HepG2 (cell line): ENCODE measurements around the gene TOMM6. TPM values are rescaled to one million over a fixed set of nuclear protein-coding genes. Genes with fewer than 3 reads are reported as not detected.

Source experiments
- ATAC-seq: fragments of 200-7000 bp; cut with Tn5 transposase; 3 replicates; pipeline ENCODE4 v1.9.1; 2020; ENCODE audit warnings: mild to moderate bottlenecking, moderate library complexity
- BruUV-seq: library from RNA; stranded (reverse); fragments of 400-500 nt; replicated peaks from 2 replicates; lab custom pipeline; 2021; lab: Mats Ljungman, UMichigan
- CTCF ChIA-PET: fragments of 300-600 bp; formaldehyde crosslinking; extraction: SDS; loops from one replicate; lab custom pipeline; 2021; ENCODE audit warnings: low total read pairs, inconsistent platforms, low intra/inter-chr PET ratio; lab: Yijun Ruan, JAX
- POLR2A ChIA-PET: fragments of 350-600 bp; sonication (Branson Sonifier 250); formaldehyde crosslinking; loops from one replicate; lab custom pipeline; 2020; ENCODE audit warnings: antibody characterized with exemption, inconsistent platforms; lab: Yijun Ruan, JAX
- DNase-seq: peaks from one replicate; pipeline ENCODE4 v3.0.0-alpha.2; 2015; ENCODE audit warnings: low spot score
- FAIRE-seq: peaks from 3 replicates; lab custom pipeline; 2011; peaks lifted over from hg19 to GRCh38; lab: Jason Lieb, UNC
- H2AFZ ChIP-seq: one replicate; pipeline ENCODE4 v1.6.1; 2011; ENCODE audit warnings: low read length, inconsistent platforms
- H3K27ac ChIP-seq: fragments of 300-600 bp; 3 replicates; pipeline ENCODE4 v1.8.0; 2011; ENCODE audit warnings: mixed run types, mild to moderate bottlenecking, mixed read lengths, low read length, inconsistent platforms; ENCODE audit not compliant: insufficient read depth; ENCODE audit errors: extremely low read length
- H3K27me3 ChIP-seq, 2 experiments: fragments of 200-600 bp in 1 of 2; 2 replicates in 1 of 2; 3 replicates in 1 of 2; pipeline versions ENCODE4 v1.6.0 to v1.8.0; 2011; ENCODE audit warnings: low read length in 2 of 2, mild to moderate bottlenecking in 2 of 2, moderate library complexity in 2 of 2, inconsistent platforms in 1 of 2; ENCODE audit not compliant: insufficient read depth in 2 of 2, control insufficient read depth in 1 of 2
- H3K36me3 ChIP-seq, 2 experiments: fragments of 200-600 bp in 1 of 2; replicated peaks in 1 of 2; 2 replicates in 1 of 2; 3 replicates in 1 of 2; pipeline versions ENCODE4 v1.5.1 to v1.8.0; 2011; ENCODE audit warnings: low read length in 2 of 2, inconsistent platforms in 1 of 2; ENCODE audit not compliant: insufficient read depth in 2 of 2, control insufficient read depth in 1 of 2
- H3K4me1 ChIP-seq: 2 replicates; pipeline ENCODE4 v1.5.1; 2012; ENCODE audit warnings: low read length, inconsistent platforms; ENCODE audit not compliant: insufficient read depth
- H3K4me2 ChIP-seq: 2 replicates; pipeline ENCODE4 v1.6.0; 2011; ENCODE audit warnings: low read depth, low read length, inconsistent platforms
- H3K4me3 ChIP-seq, 3 experiments: fragments of 200-600 bp in 1 of 3; sonication (generic), shearing (Covaris generic) in 1 of 3; replicated peaks in 1 of 3; 2 replicates each; pipeline ENCODE4 v1.5.1; 2011 to 2016; ENCODE audit warnings: low read length in 3 of 3, inconsistent platforms in 2 of 3, low read depth in 2 of 3, mild to moderate bottlenecking in 2 of 3, control low read depth in 1 of 3, mixed read lengths in 1 of 3; ENCODE audit not compliant: insufficient read depth in 1 of 3
- H3K79me2 ChIP-seq: one replicate; pipeline ENCODE4 v1.6.1; 2011; ENCODE audit warnings: low read length, inconsistent platforms; ENCODE audit not compliant: insufficient read depth
- H3K9ac ChIP-seq: 2 replicates; pipeline ENCODE4 v1.6.0; 2011; ENCODE audit warnings: mild to moderate bottlenecking, low read depth, low read length, inconsistent platforms; ENCODE audit not compliant: insufficient read depth
- H3K9me3 ChIP-seq: 2 replicates; pipeline ENCODE4 v1.5.1; 2012; ENCODE audit warnings: mild to moderate bottlenecking, low read length
- H4K20me1 ChIP-seq: 2 replicates; pipeline ENCODE4 v1.6.0; 2011; ENCODE audit warnings: inconsistent platforms, mild to moderate bottlenecking, low read length, moderate library complexity; ENCODE audit not compliant: insufficient read depth
- AGO2 ChIP-seq: fragments of 200-400 bp; formaldehyde crosslinking; optimal IDR thresholded peaks from 2 replicates; pipeline ENCODE3; 2017; ENCODE audit warnings: mild to moderate bottlenecking, low read depth, low read length, moderate library complexity
- ARID3A ChIP-seq: IDR thresholded peaks from 2 replicates; pipeline ENCODE4 v1.6.1; 2012; ENCODE audit warnings: low read depth, low read length, improper control_type of control experiment
- ATF7 ChIP-seq, 2 experiments: fragments of 450-650 bp in 1 of 2; sonication (generic) in 1 of 2; formaldehyde crosslinking in 1 of 2; IDR thresholded peaks; 2 replicates each; pipeline versions ENCODE4 v1.4.0 to v1.6.1; 2016 to 2020; ENCODE audit warnings: antibody characterized with exemption in 1 of 2, mild to moderate bottlenecking in 1 of 2, missing genetic modification reagents in 1 of 2
- BRCA1 ChIP-seq: sonication (generic); formaldehyde crosslinking; IDR thresholded peaks from 2 replicates; pipeline ENCODE4 v1.4.0; 2020; ENCODE audit warnings: missing genetic modification reagents
- CC2D1A ChIP-seq: sonication (generic); formaldehyde crosslinking; IDR thresholded peaks from 2 replicates; pipeline ENCODE4 v1.8.1; 2023; ENCODE audit warnings: mild to moderate bottlenecking, missing genetic modification reagents
- CERS6 ChIP-seq: sonication (generic); formaldehyde crosslinking; IDR thresholded peaks from 2 replicates; pipeline ENCODE4 v1.5.0; 2020; ENCODE audit warnings: missing genetic modification reagents
- HDAC6 ChIP-seq: fragments of 200-600 bp; sonication (generic); IDR thresholded peaks from 2 replicates; pipeline ENCODE4 v1.7.0; 2017; ENCODE audit warnings: mild to moderate bottlenecking, antibody characterized with exemption, low read length, low read depth
- MAFF ChIP-seq: IDR thresholded peaks from 2 replicates; pipeline ENCODE4 v1.6.1; 2011; ENCODE audit warnings: low read depth, low read length, improper control_type of control experiment
- MAFK ChIP-seq, 2 experiments: IDR thresholded peaks in 1 of 2; conservative IDR thresholded peaks in 1 of 2; 2 replicates each; pipeline ENCODE4 v1.6.1; 2011; ENCODE audit warnings: improper control_type of control experiment in 2 of 2, low read length in 2 of 2
- MED8 ChIP-seq: sonication (generic); formaldehyde crosslinking; IDR thresholded peaks from 2 replicates; pipeline ENCODE4 v1.8.1; 2023; ENCODE audit warnings: mild to moderate bottlenecking, missing genetic modification reagents; ENCODE audit not compliant: insufficient replicate concordance
- MIXL1 ChIP-seq: IDR thresholded peaks from 2 replicates; pipeline ENCODE4 v1.6.1; 2016
- RAD51 ChIP-seq: fragments of 450-650 bp; IDR thresholded peaks from 2 replicates; pipeline ENCODE4 v1.6.1; 2016; ENCODE audit warnings: borderline replicate concordance
- SOX5 ChIP-seq: IDR thresholded peaks from 2 replicates; pipeline ENCODE4 v1.6.1; 2016; ENCODE audit warnings: borderline replicate concordance
- ZNF503 ChIP-seq: sonication (generic); formaldehyde crosslinking; IDR thresholded peaks from 2 replicates; pipeline ENCODE4 v1.4.0; 2020; ENCODE audit warnings: missing genetic modification reagents
- WGBS: methylation state at CpG from one replicate; pipeline ENCODE4 v1.1.6; 2017; ENCODE audit warnings: low lambda C conversion rate; 5-methylcytosine and 5-hydroxymethylcytosine counted together
- in situ Hi-C: cut with HindIII; loops from 2 replicates; pipeline ENCODE4 v1.10.0; 2017; ENCODE audit warnings: low pct_unique_long_range_greater_than_20kb; ENCODE audit not compliant: extremely low pct_ligation_motif_present
- intact Hi-C: fragments of 100-400 bp; cut with micrococcal nuclease; formaldehyde crosslinking; loops from one replicate; pipeline ENCODE4 v1.10.0; 2022; ENCODE audit not compliant: unreplicated experiment
- polyA plus RNA-seq, 8 experiments: library from polyadenylated mRNA; depleted of rRNA in 3 of 8; stranded (reverse) in 7 of 8; unstranded in 1 of 8; fragments of >200 nt; fragmentation: Illumina TruSeq in 4 of 8; extraction: Trizol in 4 of 8; gene quantifications; 2 replicates each; pipeline versions ENCODE4 v1.2.1 to v1.2.3, GENCODE V29; 2011 to 2016; ENCODE audit warnings: low read depth in 4 of 8, missing spikeins in 1 of 8, mixed read lengths in 1 of 8; ENCODE audit not compliant: insufficient read depth in 1 of 8
- total RNA-seq, 5 experiments: library from RNA; depleted of rRNA; stranded (reverse); fragments of >200 nt; fragmentation: Illumina TruSeq; extraction: Trizol; gene quantifications; 2 replicates each; pipeline ENCODE4 v1.2.3, GENCODE V29; 2016; ENCODE audit warnings: low read depth in 1 of 5

Gene TOMM6
- total and polyA plus RNA-seq, 2 of the 13 experiments (the other 11 are each of a cell fraction or from before 2014, with no cell fraction given), result 320 to 321 TPM

GRCh38 chr6:41813956-41814355, 26.5 kb downstream of the TOMM6 start:
- Histone ChIP-seq H3K36me3 (no peaks in the 10 kb centered on the region), H3K4me3 (no peak overlapping the region), H3K27me3 (no peaks in the 10 kb centered on the region), H3K9me3 (no peaks in the 10 kb centered on the region), H2AFZ (no peak overlapping the region), H3K27ac (no peak overlapping the region), H3K9ac (no peak overlapping the region), H4K20me1 (no peaks in the 10 kb centered on the region), H3K79me2 (no peaks in the 10 kb centered on the region), H3K4me2 (no peak overlapping the region), H3K4me1 (no peaks in the 10 kb centered on the region)
- no peak for DNase-seq
- BruUV-seq, result no TSS peak
- intact Hi-C loops, result no loop called here
- POLR2A ChIA-PET, result no interaction called here
- TF ChIP-seq BRCA1 (no peak), ATF7 (IDR thresholded peaks at IDR 0.05) (no peak), ATF7 (CRISPR knock-in tag; IDR thresholded peaks at IDR 0.05) (no peak), MAFF (0 out of 2 replicates have a peak, but pooled peaks have one; percentile 22), MAFK (conservative IDR thresholded peaks at IDR 0.05 in 1 of 2, IDR thresholded peaks at IDR 0.05 in 1 of 2; ENCODE audit: low read length in 2 of 2) (peak in 1 of 2 experiments; percentile 59; a peak in 3 of 4 replicates)
- ATAC-seq, result no peak
- WGBS, result 84% methylated on average over 2 of the region's 2 CpGs
- in situ Hi-C loops, result no loop called here
- CTCF ChIA-PET, result no interaction called here
- no peak for FAIRE-seq

- no peaks in the 10 kb centered on the region for H3K9me3 ChIP-seq
- H3K79me2 ChIP-seq, result no peaks in the 10 kb centered on the region
- no peaks in the 10 kb centered on the region for H3K4me1 ChIP-seq
- no peak for ATAC-seq
- no peaks in the 10 kb centered on the region for H3K27me3 ChIP-seq
- H3K4me3 ChIP-seq, result no peak overlapping the region
- intact Hi-C loops (no loop called here), in situ Hi-C loops (no loop called here)
- CTCF ChIA-PET, result no interaction called here
- BruUV-seq, result no TSS peak
- DNase-seq, result no peak
- FAIRE-seq, result no peak
- no peak overlapping the region for H3K27ac ChIP-seq
- no peak overlapping the region for H2AFZ ChIP-seq
- POLR2A ChIA-PET, result no interaction called here
- 90% methylated on average over 4 of the region's 4 CpGs for WGBS
- H4K20me1 ChIP-seq, result no peaks in the 10 kb centered on the region
- H3K9ac ChIP-seq, result no peak overlapping the region
- H3K4me2 ChIP-seq, result no peak overlapping the region
- no peaks in the 10 kb centered on the region for H3K36me3 ChIP-seq
- no peak for TF ChIP-seq MED8 (CRISPR knock-in tag)
- TF ChIP-seq MIXL1 (CRISPR knock-in tag), result no peak
- no peak for TF ChIP-seq SOX5
- TF ChIP-seq HDAC6, result no peak
- no peak for TF ChIP-seq CC2D1A (CRISPR knock-in tag)
- TF ChIP-seq AGO2, result no peak
- no peak for TF ChIP-seq ARID3A
- TF ChIP-seq CERS6 (CRISPR knock-in tag), result no peak
- TF ChIP-seq ZNF503 (CRISPR knock-in tag), result no peak
- TF ChIP-seq RAD51, result no peak
Measured at GRCh38 chr6:41814629-41815028, 27.1 kb downstream of the TOMM6 start.
